Small intestine (tissue), 7 donors: ENCODE measurements around the gene GALNT17. TPM values are rescaled to one million over a fixed set of nuclear protein-coding genes. Genes with fewer than 3 reads are reported as not detected.

Source experiments
- DNase-seq, 2 donors: peaks; one replicate each; pipeline versions ENCODE4 v3.0.0 to v3.0.0-alpha.2; 2013
- FAIRE-seq: peaks from 2 replicates; lab custom pipeline; 2012; peaks lifted over from hg19 to GRCh38; lab: Jason Lieb, UNC
- H3K27ac ChIP-seq, 3 donors: one replicate each; pipeline ENCODE4 v1.5.1; 2013; ENCODE audit warnings: low read length in 2 of 3, mild to moderate bottlenecking in 2 of 3, control low read depth in 1 of 3, inconsistent platforms in 1 of 3, low read depth in 1 of 3, moderate library complexity in 1 of 3
- H3K27me3 ChIP-seq, 3 donors: one replicate each; pipeline ENCODE4 v1.6.1; 2013; ENCODE audit warnings: low read length in 3 of 3, inconsistent platforms in 1 of 3; ENCODE audit not compliant: control insufficient read depth in 3 of 3, insufficient read depth in 3 of 3
- H3K36me3 ChIP-seq, 3 donors: one replicate each; pipeline ENCODE4 v1.6.1; 2013; ENCODE audit warnings: low read length in 3 of 3, inconsistent platforms in 1 of 3, low read depth in 1 of 3, mild to moderate bottlenecking in 1 of 3, moderate library complexity in 1 of 3; ENCODE audit not compliant: control insufficient read depth in 3 of 3, insufficient read depth in 2 of 3
- H3K4me1 ChIP-seq, 3 donors: one replicate each; pipeline ENCODE4 v1.6.1; 2013; ENCODE audit warnings: low read length in 2 of 3, inconsistent platforms in 1 of 3, low read depth in 1 of 3, mild to moderate bottlenecking in 1 of 3, moderate library complexity in 1 of 3; ENCODE audit not compliant: control insufficient read depth in 3 of 3, insufficient read depth in 2 of 3
- H3K4me3 ChIP-seq, 3 donors: one replicate each; pipeline ENCODE4 v1.5.1; 2013; ENCODE audit warnings: low read length in 3 of 3, control low read depth in 1 of 3, inconsistent platforms in 1 of 3, low read depth in 1 of 3, mild to moderate bottlenecking in 1 of 3, moderate library complexity in 1 of 3
- H3K9me3 ChIP-seq, 2 donors: one replicate each; pipeline ENCODE4 v1.6.1; 2013; ENCODE audit warnings: low read depth in 1 of 2, low read length in 1 of 2; ENCODE audit not compliant: control insufficient read depth in 2 of 2, insufficient read depth in 1 of 2
- WGBS, 3 donors: extraction: QIAGEN DNeasy Blood & Tissue Kit; methylation state at CpG; one replicate each; pipeline ENCODE4 v1.1.7; 2013; 5-methylcytosine and 5-hydroxymethylcytosine counted together
- polyA plus RNA-seq, 4 donors: library from polyadenylated mRNA; stranded (reverse) in 3 of 4; unstranded in 1 of 4; fragments of 200-250 nt in 3 of 4; fragments of 120-200 nt in 1 of 4; gene quantifications; one replicate each; pipeline versions ENCODE4 v1.2.1 to v1.2.3, GENCODE V29; 2013
- donor health status: healthy with polysubstance abuse.
- donor health status: control.
- donor health status: control.
- donor health status: Bipolar disorder and iron deficiency.
- donor health status: healthy.

The GALNT17 gene
- polyA plus RNA-seq, 4 donors, result 0.34 to 2.9 (median 0.54) TPM; not detected in 1

DNA sequence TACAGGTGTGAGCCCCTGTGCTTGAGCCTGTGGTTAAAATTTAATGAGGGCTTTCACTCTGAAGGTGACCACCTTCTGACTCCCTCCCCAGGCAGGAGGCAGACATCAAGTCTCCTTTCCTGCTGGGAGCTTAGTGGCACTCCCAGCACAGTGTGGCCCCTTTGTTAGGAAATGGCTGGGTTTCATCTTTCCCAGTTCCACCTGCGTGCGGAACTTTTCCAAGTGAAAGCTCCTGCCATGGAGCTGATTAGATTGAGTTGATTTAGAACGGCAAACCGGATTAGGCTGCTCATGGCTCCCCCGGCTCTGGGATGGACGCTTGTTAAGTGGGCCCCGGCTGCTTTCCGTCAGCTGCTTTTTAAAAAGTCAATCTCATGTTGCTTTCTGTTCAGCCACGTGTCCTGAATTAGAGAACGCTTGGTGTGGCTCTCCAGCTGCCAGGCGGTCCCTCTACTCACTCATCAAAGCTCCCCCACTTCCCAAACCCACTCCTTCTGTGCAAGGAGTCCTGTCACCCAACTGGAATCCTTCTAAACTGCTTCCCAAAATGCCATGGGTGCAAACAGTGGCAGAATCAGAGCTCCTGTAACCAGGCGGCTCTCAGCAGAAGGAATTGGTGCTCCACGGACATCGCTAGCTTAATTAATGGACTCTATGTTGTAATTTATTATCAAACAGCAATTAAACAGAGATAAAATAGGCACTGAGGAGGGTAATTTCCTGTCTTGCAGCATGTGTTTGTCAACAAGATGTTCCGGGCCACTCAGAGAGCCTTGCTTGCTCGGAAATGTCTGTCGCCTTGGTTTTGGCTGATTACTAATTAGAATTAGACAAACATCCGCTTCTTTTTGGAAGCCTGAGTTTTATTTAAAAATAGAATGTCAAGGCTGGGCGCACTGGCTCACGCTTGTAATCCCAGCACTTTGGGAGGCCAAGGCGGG is 551.2 kb downstream of the GALNT17 start:
- Histone ChIP-seq H3K4me3 (no peak overlapping the region), H3K9me3 (peaks cover 0 to 4% of the 10 kb centered on the region in 2 donors), H3K4me1 (no peaks in the 10 kb centered on the region), H3K27me3 (peaks cover 0 to 2% (median 0%) of the 10 kb centered on the region in 3 donors), H3K36me3 (no peaks in the 10 kb centered on the region), H3K27ac (peak overlapping the region in 1 of 3 donors; percentile 38)
- no peak for FAIRE-seq
- WGBS, 3 donors, result 34 to 51% (median 51%) methylated on average over 21 of the region's 21 CpGs
- DNase-seq, result peak in 1 of 2 donors; percentile 15

DNA sequence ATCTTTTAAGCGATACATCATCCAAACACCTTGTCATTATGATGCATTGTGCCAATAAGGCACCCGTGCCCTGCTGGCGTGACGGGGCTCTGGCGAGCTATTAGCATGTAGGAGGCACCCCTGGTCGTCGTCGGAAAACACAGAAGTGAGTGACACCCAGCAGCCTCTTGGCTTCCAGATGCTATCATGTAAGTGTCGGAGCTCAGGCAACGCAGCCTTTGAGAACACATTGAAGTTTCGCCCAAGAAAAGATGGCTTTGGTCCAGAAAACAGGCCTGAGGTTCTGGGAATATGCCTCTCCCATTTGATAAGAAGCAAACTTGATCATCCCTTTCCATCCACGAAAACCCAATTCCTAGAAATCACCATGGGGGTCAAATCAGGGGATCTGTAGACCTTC is 555.3 kb downstream of the GALNT17 start:
- no peak for FAIRE-seq
- H3K4me1 ChIP-seq, result no peaks in the 10 kb centered on the region
- DNase-seq, result no peak
- no peak overlapping the region for H3K27ac ChIP-seq
- WGBS, 3 donors, result 80 to 85% (median 82%) methylated on average over 12 of the region's 12 CpGs
- peaks cover 0 to 4% of the 10 kb centered on the region in 2 donors for H3K9me3 ChIP-seq
- H3K4me3 ChIP-seq, result no peak overlapping the region
- H3K36me3 ChIP-seq, result no peaks in the 10 kb centered on the region
- H3K27me3 ChIP-seq, result peaks cover 0 to 2% (median 0%) of the 10 kb centered on the region in 3 donors

DNA sequence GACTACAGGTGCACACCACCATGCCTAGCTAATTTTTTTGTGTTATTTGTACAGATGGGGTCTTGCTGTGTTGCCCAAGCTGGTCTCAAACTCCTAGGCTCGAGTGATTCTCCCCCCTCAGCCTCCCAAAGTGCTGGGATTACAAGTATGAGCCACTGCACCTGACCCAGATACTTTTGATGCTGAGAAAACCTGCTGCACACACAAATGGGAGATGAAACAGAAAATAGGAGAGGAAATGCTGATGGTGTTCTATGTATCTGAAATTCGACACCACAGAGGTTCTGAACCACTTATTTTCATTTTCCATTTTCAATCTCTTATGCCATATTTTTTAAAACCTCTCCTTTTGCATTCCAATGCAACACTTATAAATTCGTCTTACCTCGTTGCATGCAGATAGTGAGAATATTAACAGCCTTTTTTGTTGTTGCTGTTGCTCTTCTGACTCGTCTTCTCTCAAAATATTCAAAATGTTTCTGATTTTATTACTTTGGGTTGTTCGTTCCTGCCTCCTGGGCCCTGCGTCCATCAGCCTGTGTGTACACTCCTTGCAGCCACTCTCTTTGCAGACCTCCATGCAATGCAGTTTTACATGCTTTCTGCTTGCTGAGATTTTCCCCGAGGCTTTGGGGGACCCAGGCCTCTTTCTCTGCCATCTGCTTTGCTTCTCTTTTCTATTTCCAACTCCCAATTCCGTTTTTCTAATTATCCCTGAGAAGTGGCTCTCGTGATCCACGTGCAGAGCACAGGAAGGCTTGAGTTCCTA is 556.1 kb downstream of the GALNT17 start:
- no peak overlapping the region for H3K27ac ChIP-seq
- no peaks in the 10 kb centered on the region for H3K4me1 ChIP-seq
- H3K36me3 ChIP-seq, result no peaks in the 10 kb centered on the region
- WGBS, 3 donors, result 60 to 67% (median 61%) methylated on average over 11 of the region's 11 CpGs
- no peak overlapping the region for H3K4me3 ChIP-seq
- FAIRE-seq (no peak), DNase-seq (no peak)
- peaks cover 0 to 4% of the 10 kb centered on the region in 2 donors for H3K9me3 ChIP-seq
- peaks cover 0 to 2% (median 0%) of the 10 kb centered on the region in 3 donors for H3K27me3 ChIP-seq

DNA sequence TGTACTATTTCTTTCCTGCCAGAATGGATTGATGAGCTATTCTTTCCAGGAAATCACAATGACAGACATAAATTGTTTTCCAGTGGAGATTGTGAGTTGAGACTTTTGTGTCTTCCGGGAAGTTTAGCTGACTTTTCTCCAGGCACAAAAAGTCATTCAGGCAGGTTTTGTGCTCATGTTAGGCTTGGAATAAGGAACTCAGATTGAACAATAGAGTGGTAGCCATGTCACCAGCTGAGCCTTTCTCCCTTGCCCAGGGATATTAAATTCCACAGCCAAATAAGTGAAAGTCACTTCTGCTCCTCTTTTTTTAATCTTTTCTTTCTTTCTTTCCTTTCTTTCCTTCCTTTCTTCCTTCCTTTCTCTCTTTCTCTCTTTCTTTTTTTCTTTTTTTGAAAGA is 559.6 kb downstream of the GALNT17 start:
- FAIRE-seq, result no peak
- H3K9me3 ChIP-seq, result peaks cover 0 to 2% of the 10 kb centered on the region in 2 donors
- H3K36me3 ChIP-seq, result no peaks in the 10 kb centered on the region
- 78 to 88% (median 85%) methylated on average over 1 of the region's 1 CpG for WGBS, 3 donors
- H3K4me1 ChIP-seq, result no peaks in the 10 kb centered on the region
- H3K27me3 ChIP-seq, result no peaks in the 10 kb centered on the region
- DNase-seq, result no peak
- no peak overlapping the region for H3K4me3 ChIP-seq
- no peak overlapping the region for H3K27ac ChIP-seq

DNA sequence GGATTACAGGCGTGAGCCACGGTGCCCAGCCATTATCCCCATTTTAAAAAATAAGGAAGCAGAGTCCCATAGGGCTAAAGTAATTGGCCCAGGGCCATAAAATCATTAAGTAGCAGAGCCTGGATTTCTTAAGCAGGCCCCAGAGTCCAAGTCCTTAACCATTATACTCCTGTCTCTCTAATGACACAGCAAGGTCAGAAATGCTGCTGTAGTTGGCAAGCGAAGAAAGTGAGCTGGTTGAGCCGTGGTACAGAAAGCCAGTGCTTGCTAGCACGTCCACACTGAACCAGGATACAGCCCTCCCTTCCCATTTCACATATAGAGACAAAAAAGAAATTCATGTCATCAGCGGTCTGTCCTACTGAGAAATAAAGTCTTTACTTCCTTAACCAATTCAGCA is 562.7 kb downstream of the GALNT17 start:
- DNase-seq (peak in 1 of 2 donors; percentile 15), FAIRE-seq (no peak)
- 72 to 79% (median 72%) methylated on average over 6 of the region's 6 CpGs for WGBS, 3 donors
- H3K4me1 ChIP-seq, result no peaks in the 10 kb centered on the region
- no peak overlapping the region for H3K4me3 ChIP-seq
- no peaks in the 10 kb centered on the region for H3K36me3 ChIP-seq
- H3K9me3 ChIP-seq, result no peaks in the 10 kb centered on the region
- H3K27ac ChIP-seq, result no peak overlapping the region
- no peaks in the 10 kb centered on the region for H3K27me3 ChIP-seq

DNA sequence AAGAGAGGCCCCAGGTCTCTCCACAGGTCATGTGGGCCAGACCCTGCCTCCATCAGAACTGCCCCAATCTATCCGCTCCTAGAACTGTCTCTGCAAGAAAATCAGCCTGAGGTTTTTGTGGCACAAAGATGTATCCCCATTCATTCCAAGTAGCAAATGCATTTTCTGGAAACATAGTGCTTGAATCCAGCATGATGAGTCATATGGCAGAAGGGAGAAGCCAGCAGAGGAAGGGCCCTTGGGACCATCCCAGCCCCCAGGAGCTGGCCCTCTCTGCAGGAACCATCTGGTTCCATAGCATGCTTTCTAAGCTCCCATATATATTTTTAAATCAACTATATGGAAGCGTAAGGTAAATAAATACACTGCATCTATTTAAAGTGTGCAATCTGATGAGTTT is 563.2 kb downstream of the GALNT17 start:
- Histone ChIP-seq H3K27ac (no peak overlapping the region), H3K36me3 (no peaks in the 10 kb centered on the region), H3K4me1 (no peaks in the 10 kb centered on the region), H3K27me3 (no peaks in the 10 kb centered on the region), H3K4me3 (no peak overlapping the region), H3K9me3 (no peaks in the 10 kb centered on the region)
- DNase-seq (no peak), FAIRE-seq (no peak)
- WGBS, 3 donors, result 83 to 94% (median 94%) methylated on average over 2 of the region's 2 CpGs

DNA sequence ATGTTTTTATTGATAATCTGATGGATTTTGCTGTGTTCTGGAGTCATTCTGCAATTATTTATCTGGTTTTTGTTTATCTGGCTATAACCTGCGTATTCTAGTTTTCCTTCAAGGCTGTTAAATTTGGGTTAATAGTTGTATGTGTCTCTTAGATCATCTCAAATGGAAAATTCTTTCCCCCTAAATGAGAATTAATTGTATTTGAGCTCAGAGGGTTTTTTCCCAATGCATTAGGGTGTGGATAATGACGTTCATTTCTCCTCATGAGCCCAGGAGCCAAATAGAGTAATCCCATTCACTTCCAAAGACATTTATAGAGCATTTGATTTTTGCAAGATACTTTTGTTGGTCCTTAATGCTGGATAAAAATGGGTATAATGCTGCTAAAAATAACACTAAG is 564.6 kb downstream of the GALNT17 start:
- no peaks in the 10 kb centered on the region for H3K27me3 ChIP-seq
- WGBS, 3 donors, result 65 to 68% (median 66%) methylated on average over 2 of the region's 2 CpGs
- FAIRE-seq (no peak), DNase-seq (no peak)
- no peaks in the 10 kb centered on the region for H3K9me3 ChIP-seq
- no peak overlapping the region for H3K27ac ChIP-seq
- H3K36me3 ChIP-seq, result no peaks in the 10 kb centered on the region
- H3K4me3 ChIP-seq, result no peak overlapping the region
- no peaks in the 10 kb centered on the region for H3K4me1 ChIP-seq

DNA sequence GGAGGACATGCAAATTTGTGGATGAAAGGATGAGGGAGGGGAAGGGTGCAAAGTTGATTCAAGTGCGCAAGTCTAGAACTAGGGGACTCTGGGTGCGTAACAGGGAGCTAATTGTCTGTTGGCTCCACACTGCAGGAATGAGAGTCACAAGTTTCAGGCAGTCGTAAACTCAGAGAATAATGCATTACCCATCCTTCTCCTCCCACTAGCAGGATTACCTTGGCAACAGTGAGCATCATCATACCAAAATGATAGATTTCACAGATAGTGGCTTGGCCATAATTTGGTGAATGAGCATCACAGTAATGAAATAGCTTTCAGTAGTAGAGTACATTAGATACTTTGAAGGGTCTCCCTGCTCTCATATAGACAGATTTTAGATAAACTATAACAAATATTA is 565.5 kb downstream of the GALNT17 start:
- FAIRE-seq (no peak), DNase-seq (no peak)
- Histone ChIP-seq H3K27ac (no peak overlapping the region), H3K9me3 (no peaks in the 10 kb centered on the region), H3K4me1 (no peaks in the 10 kb centered on the region), H3K27me3 (no peaks in the 10 kb centered on the region), H3K36me3 (no peaks in the 10 kb centered on the region), H3K4me3 (no peak overlapping the region)
- 86 to 97% (median 97%) methylated on average over 3 of the region's 3 CpGs for WGBS, 3 donors
